NCI-H2171 (cell line): ENCODE data around the gene SP140L.
"Not testable (repeated sequence)": the region's sequence is repeated elsewhere in the genome, so short reads cannot be mapped to it uniquely, and the experiment has no call there.

Experiments
- DNase-seq: peaks from one replicate; lab custom pipeline; 2025; lab: John Stamatoyannopoulos, UW

SP140L gene

GRCh38 chr2:230419181-230419580 lies 92.2 kb downstream of the SP140L start:
- DNase-seq = no peak

- no peak for DNase-seq
Measured at GRCh38 chr2:230422149-230422548, 95.2 kb downstream of the SP140L start.

- no peak for DNase-seq
Measured at GRCh38 chr2:230423851-230424458, 97.0 kb downstream of the SP140L start.

- DNase-seq = no peak
Measured at GRCh38 chr2:230425377-230425776, 98.4 kb downstream of the SP140L start.

GRCh38 chr2:230429513-230429912 lies 102.5 kb downstream of the SP140L start:
- DNase-seq = no peak

- no peak for DNase-seq
Measured at GRCh38 chr2:230430957-230431910, 104.2 kb downstream of the SP140L start.

GRCh38 chr2:230434677-230435324 lies 107.8 kb downstream of the SP140L start:
- no peak for DNase-seq

GRCh38 chr2:230435431-230435830 lies 108.4 kb downstream of the SP140L start:
- DNase-seq = no peak

- DNase-seq = not testable (repeated sequence)
Measured at GRCh38 chr2:230439121-230439520, 112.1 kb downstream of the SP140L start.

GRCh38 chr2:230439590-230439989 lies 112.6 kb downstream of the SP140L start:
- DNase-seq = no peak

GRCh38 chr2:230441227-230441897 lies 114.4 kb downstream of the SP140L start:
- DNase-seq = no peak

- no peak for DNase-seq
Measured at GRCh38 chr2:230443541-230443940, 116.5 kb downstream of the SP140L start.

GRCh38 chr2:230444832-230445231 lies 117.8 kb downstream of the SP140L start:
- DNase-seq = no peak

- no peak for DNase-seq
Measured at GRCh38 chr2:230447036-230447435, 120.0 kb downstream of the SP140L start.

GRCh38 chr2:230447455-230448451 lies 120.8 kb downstream of the SP140L start:
- DNase-seq = no peak

- no peak for DNase-seq
Measured at GRCh38 chr2:230449901-230450467, 123.0 kb downstream of the SP140L start.

GRCh38 chr2:230453006-230453405 lies 126.0 kb downstream of the SP140L start:
- no peak for DNase-seq
